ENCODE data around the gene ANXA2.
A peak's percentile ranks its signal among the peaks of the same experiment; 100 is the strongest.

ANXA2 gene

DNA sequence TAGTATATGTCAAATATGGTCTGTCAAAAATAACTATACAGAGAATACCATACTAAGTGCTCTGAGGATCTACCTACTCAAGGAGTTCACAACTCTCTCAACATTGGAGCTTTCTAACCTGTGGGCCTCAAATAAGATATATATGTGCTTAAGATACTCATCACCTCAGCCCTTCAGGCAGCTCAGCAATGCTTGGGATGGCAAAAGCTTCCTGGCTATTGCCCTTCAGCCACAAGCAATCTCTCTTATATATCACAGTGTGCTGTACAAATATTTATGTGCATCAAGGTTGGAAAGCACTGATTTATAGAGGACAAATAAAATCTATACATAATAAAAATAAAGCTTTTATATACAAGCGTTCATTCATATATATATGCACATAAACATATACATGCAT is 40.9 kb upstream of the ANXA2 start:
- no peak for ATAC-seq
- no peak for TF ChIP-seq ESRRG (CRISPR knock-in tag; IDR thresholded peaks at IDR 0.05)
- no peak for TF ChIP-seq RARB (CRISPR knock-in tag; IDR thresholded peaks at IDR 0.05)

DNA sequence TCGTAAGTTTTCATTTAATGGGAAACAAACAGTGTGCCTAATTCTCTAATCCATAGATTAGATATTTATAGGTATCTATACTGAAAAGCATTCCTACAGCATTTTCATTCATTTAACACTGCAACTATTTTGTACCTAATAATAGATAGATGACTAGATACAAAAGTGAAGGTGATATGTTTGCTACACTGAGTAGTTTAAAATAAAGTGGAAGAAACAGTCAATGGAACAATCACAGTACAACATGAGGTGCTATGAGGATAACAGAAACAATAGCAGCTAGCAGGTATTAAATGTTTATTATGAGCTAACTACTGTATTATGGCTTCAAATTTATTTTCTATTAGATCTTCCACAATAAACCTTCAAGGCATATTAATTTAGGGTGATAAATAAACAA is 31.1 kb upstream of the ANXA2 start:
- ATAC-seq = no peak
- TF ChIP-seq RARB (CRISPR knock-in tag; IDR thresholded peaks at IDR 0.05) (no peak), GLIS3 (CRISPR knock-in tag; IDR thresholded peaks at IDR 0.05) (no peak), ZNF8 (CRISPR knock-in tag; IDR thresholded peaks at IDR 0.05) (no peak), TCF4 (CRISPR knock-in tag; IDR thresholded peaks at IDR 0.05; ENCODE audit: borderline replicate concordance) (no peak), ZNF70 (CRISPR knock-in tag; IDR thresholded peaks at IDR 0.05) (no peak), ZC3H10 (CRISPR knock-in tag; IDR thresholded peaks at IDR 0.05) (no peak), ESRRG (CRISPR knock-in tag; IDR thresholded peaks at IDR 0.05) (no peak), BACH2 (CRISPR knock-in tag; IDR thresholded peaks at IDR 0.05; ENCODE audit: borderline replicate concordance) (no peak), PATZ1 (CRISPR knock-in tag; IDR thresholded peaks at IDR 0.05; ENCODE audit: borderline replicate concordance) (no peak), CSDC2 (CRISPR knock-in tag; IDR thresholded peaks at IDR 0.05) (no peak), ARNTL (CRISPR knock-in tag; IDR thresholded peaks at IDR 0.05; ENCODE audit: borderline replicate concordance, low read depth) (no peak), PPARA (CRISPR knock-in tag; IDR thresholded peaks at IDR 0.05; ENCODE audit: borderline replicate concordance) (no peak), CSRNP3 (CRISPR knock-in tag; IDR thresholded peaks at IDR 0.05) (no peak), ISL1 (CRISPR knock-in tag; IDR thresholded peaks at IDR 0.05) (no peak), ZNF565 (CRISPR knock-in tag; conservative IDR thresholded peaks at IDR 0.05; ENCODE audit: low read depth) (no peak), CREB5 (CRISPR knock-in tag; IDR thresholded peaks at IDR 0.05; ENCODE audit: low read depth) (no peak)
- TF ChIP-seq, protein P1, sequence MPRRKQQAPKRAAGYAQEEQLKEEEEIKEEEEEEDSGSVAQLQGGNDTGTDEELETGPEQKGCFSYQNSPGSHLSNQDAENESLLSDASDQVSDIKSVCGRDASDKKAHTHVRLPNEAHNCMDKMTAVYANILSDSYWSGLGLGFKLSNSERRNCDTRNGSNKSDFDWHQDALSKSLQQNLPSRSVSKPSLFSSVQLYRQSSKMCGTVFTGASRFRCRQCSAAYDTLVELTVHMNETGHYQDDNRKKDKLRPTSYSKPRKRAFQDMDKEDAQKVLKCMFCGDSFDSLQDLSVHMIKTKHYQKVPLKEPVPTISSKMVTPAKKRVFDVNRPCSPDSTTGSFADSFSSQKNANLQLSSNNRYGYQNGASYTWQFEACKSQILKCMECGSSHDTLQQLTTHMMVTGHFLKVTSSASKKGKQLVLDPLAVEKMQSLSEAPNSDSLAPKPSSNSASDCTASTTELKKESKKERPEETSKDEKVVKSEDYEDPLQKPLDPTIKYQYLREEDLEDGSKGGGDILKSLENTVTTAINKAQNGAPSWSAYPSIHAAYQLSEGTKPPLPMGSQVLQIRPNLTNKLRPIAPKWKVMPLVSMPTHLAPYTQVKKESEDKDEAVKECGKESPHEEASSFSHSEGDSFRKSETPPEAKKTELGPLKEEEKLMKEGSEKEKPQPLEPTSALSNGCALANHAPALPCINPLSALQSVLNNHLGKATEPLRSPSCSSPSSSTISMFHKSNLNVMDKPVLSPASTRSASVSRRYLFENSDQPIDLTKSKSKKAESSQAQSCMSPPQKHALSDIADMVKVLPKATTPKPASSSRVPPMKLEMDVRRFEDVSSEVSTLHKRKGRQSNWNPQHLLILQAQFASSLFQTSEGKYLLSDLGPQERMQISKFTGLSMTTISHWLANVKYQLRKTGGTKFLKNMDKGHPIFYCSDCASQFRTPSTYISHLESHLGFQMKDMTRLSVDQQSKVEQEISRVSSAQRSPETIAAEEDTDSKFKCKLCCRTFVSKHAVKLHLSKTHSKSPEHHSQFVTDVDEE (CRISPR knock-in tag; IDR thresholded peaks at IDR 0.05) = no peak
- TF ChIP-seq, protein P2, sequence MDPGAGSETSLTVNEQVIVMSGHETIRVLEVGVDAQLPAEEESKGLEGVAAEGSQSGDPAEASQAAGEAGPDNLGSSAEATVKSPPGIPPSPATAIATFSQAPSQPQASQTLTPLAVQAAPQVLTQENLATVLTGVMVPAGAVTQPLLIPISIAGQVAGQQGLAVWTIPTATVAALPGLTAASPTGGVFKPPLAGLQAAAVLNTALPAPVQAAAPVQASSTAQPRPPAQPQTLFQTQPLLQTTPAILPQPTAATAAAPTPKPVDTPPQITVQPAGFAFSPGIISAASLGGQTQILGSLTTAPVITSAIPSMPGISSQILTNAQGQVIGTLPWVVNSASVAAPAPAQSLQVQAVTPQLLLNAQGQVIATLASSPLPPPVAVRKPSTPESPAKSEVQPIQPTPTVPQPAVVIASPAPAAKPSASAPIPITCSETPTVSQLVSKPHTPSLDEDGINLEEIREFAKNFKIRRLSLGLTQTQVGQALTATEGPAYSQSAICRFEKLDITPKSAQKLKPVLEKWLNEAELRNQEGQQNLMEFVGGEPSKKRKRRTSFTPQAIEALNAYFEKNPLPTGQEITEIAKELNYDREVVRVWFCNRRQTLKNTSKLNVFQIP (CRISPR knock-in tag; IDR thresholded peaks at IDR 0.05; ENCODE audit: borderline replicate concordance, low read depth) = no peak

GRCh38 chr15:60426870-60427508 is 29.2 kb upstream of the ANXA2 start:
- TF ChIP-seq GLIS3 (CRISPR knock-in tag; IDR thresholded peaks at IDR 0.05) (no peak), RARB (CRISPR knock-in tag; IDR thresholded peaks at IDR 0.05) (no peak), ISL1 (CRISPR knock-in tag; IDR thresholded peaks at IDR 0.05) (peak; percentile 52), ZNF8 (CRISPR knock-in tag; IDR thresholded peaks at IDR 0.05) (no peak), TOX (CRISPR knock-in tag; IDR thresholded peaks at IDR 0.05; ENCODE audit: borderline replicate concordance) (no peak), ZFP30 (CRISPR knock-in tag; IDR thresholded peaks at IDR 0.05) (no peak)
- TF ChIP-seq, protein P2 (CRISPR knock-in tag; IDR thresholded peaks at IDR 0.05; ENCODE audit: borderline replicate concordance, low read depth) = no peak
- ATAC-seq = peak; percentile 80

All from SK-N-SH treated with all-trans-retinoic acid at 6 μM for 48 hours (cell line).